Measurements from ENCODE around the gene TNNT2.

GRCh38 chr1:201349092-201349491, 28.4 kb downstream of the TNNT2 start:
- TF ChIP-seq CTCF (IDR thresholded peaks at IDR 0.05; ENCODE audit: low read length) (no peak), EZH2phosphoT487 (IDR thresholded peaks at IDR 0.05; ENCODE audit: low read length) (no peak)
